HG03108 (cell line): ENCODE measurements around the gene ZNF594.
"Not testable (repeated sequence)": the region's sequence is repeated elsewhere in the genome, so short reads cannot be mapped to it uniquely, and the experiment has no call there.

Experiments
- ATAC-seq: cut with Tn5 transposase; IDR thresholded peaks from one replicate; pipeline ENCODE4 v1.9.1; 2021; ENCODE audit warnings: moderate library complexity; ENCODE audit not compliant: unreplicated experiment

ZNF594 gene

GRCh38 chr17:5203178-5203907, 11.7 kb upstream of the ZNF594 start:
- no peak for ATAC-seq

GRCh38 chr17:5201011-5201410, 9.3 kb upstream of the ZNF594 start:
- no peak for ATAC-seq

- ATAC-seq = no peak
Observed at GRCh38 chr17:5200360-5200759, 8.7 kb upstream of the ZNF594 start.

GRCh38 chr17:5198472-5198871, 6.8 kb upstream of the ZNF594 start:
- no peak for ATAC-seq

GRCh38 chr17:5194346-5194745, 2.7 kb upstream of the ZNF594 start:
- no peak for ATAC-seq

GRCh38 chr17:5184288-5184687, 7.4 kb downstream of the ZNF594 start:
- no peak for ATAC-seq

- ATAC-seq = no peak
Observed at GRCh38 chr17:5183410-5183793, 8.3 kb downstream of the ZNF594 start.

- ATAC-seq = no peak
Observed at GRCh38 chr17:5182597-5183409, 8.9 kb downstream of the ZNF594 start.

- ATAC-seq = no peak
Observed at GRCh38 chr17:5181509-5182305, 10.0 kb downstream of the ZNF594 start.

- no peak for ATAC-seq
Observed at GRCh38 chr17:5179003-5179402, 12.7 kb downstream of the ZNF594 start.

GRCh38 chr17:5175027-5175426, 16.6 kb downstream of the ZNF594 start:
- ATAC-seq = not testable (repeated sequence)

GRCh38 chr17:5165791-5166564, 25.7 kb downstream of the ZNF594 start:
- ATAC-seq = not testable (repeated sequence)

GRCh38 chr17:5164436-5164835, 27.2 kb downstream of the ZNF594 start:
- ATAC-seq = no peak

GRCh38 chr17:5161793-5162192, 29.9 kb downstream of the ZNF594 start:
- not testable (repeated sequence) for ATAC-seq

GRCh38 chr17:5160702-5161101, 31.0 kb downstream of the ZNF594 start:
- not testable (repeated sequence) for ATAC-seq

GRCh38 chr17:5146122-5146521, 45.5 kb downstream of the ZNF594 start:
- ATAC-seq = not testable (repeated sequence)

- not testable (repeated sequence) for ATAC-seq
Observed at GRCh38 chr17:5142877-5143276, 48.8 kb downstream of the ZNF594 start.

- no peak for ATAC-seq
Observed at GRCh38 chr17:5139458-5139732, 52.3 kb downstream of the ZNF594 start.

GRCh38 chr17:5138616-5139457, 52.8 kb downstream of the ZNF594 start:
- ATAC-seq = no peak

- ATAC-seq = not testable (repeated sequence)
Observed at GRCh38 chr17:5138198-5138544, 53.5 kb downstream of the ZNF594 start.
